H1 (cell line): Measurements from ENCODE around the gene TAF4. TPM values are rescaled to one million over a fixed set of nuclear protein-coding genes. Genes with fewer than 3 reads are reported as not detected.

Source experiments
- CTCF ChIA-PET: fragments of 300-600 bp; sonication (Branson Sonifier 250); formaldehyde crosslinking; loops from one replicate; lab custom pipeline; 2021; ENCODE audit not compliant: partially characterized antibody; lab: Charles Lee
- POLR2A ChIA-PET: fragments of 300-600 bp; sonication (Branson Sonifier 250); formaldehyde crosslinking; loops from one replicate; lab custom pipeline; 2021; ENCODE audit warnings: inconsistent platforms; ENCODE audit not compliant: partially characterized antibody; lab: Charles Lee
- DNase-seq, 2 experiments: peaks; one replicate each; pipeline versions ENCODE4 v3.0.0 to v3.0.0-alpha.2; 2010 to 2022; ENCODE audit warnings: low spot score in 2 of 2, low read depth in 1 of 2, mixed read lengths in 1 of 2
- FAIRE-seq: peaks from 2 replicates; lab custom pipeline; 2011; peaks lifted over from hg19 to GRCh38; lab: Jason Lieb, UNC
- H2AFZ ChIP-seq: 2 replicates; pipeline ENCODE4 v1.8.1; 2012; ENCODE audit warnings: low read length, inconsistent platforms
- H2AK5ac ChIP-seq: 2 replicates; pipeline ENCODE4 v1.6.1; 2013; ENCODE audit warnings: low read depth, low read length
- H2BK120ac ChIP-seq: replicated peaks from 2 replicates; pipeline ENCODE3; 2013; ENCODE audit warnings: low read depth, low read length, inconsistent platforms
- H2BK12ac ChIP-seq: 2 replicates; pipeline ENCODE4 v1.6.1; 2013; ENCODE audit warnings: low read depth, low read length
- H2BK15ac ChIP-seq: 2 replicates; pipeline ENCODE4 v1.6.1; 2013; ENCODE audit warnings: low read length
- H2BK20ac ChIP-seq: 2 replicates; pipeline ENCODE4 v1.6.1; 2013; ENCODE audit warnings: low read length
- H2BK5ac ChIP-seq: 2 replicates; pipeline ENCODE4 v1.6.1; 2013; ENCODE audit warnings: low read depth, low read length
- H3K14ac ChIP-seq: 2 replicates; pipeline ENCODE4 v1.6.1; 2013; ENCODE audit warnings: inconsistent platforms; ENCODE audit not compliant: insufficient read length
- H3K18ac ChIP-seq: 2 replicates; pipeline ENCODE4 v1.6.1; 2013; ENCODE audit warnings: low read length; ENCODE audit errors: extremely low read depth
- H3K23ac ChIP-seq: 2 replicates; pipeline ENCODE4 v1.6.1; 2013; ENCODE audit warnings: inconsistent platforms; ENCODE audit not compliant: insufficient read length
- H3K23me2 ChIP-seq: 2 replicates; pipeline ENCODE4 v1.6.1; 2013; ENCODE audit warnings: low read depth, low read length
- H3K27ac ChIP-seq: 2 replicates; pipeline ENCODE4 v1.6.1; 2011; ENCODE audit warnings: low read depth, low read length, inconsistent platforms
- H3K27me3 ChIP-seq, 4 experiments: replicated peaks in 1 of 4; 1 replicate in 1 of 4; 2 replicates in 3 of 4; pipeline versions ENCODE4 v1.6.1 to v1.8.1; 2011 to 2013; ENCODE audit warnings: low read length in 3 of 4, mild to moderate bottlenecking in 3 of 4, inconsistent platforms in 2 of 4, mixed read lengths in 2 of 4, moderate library complexity in 1 of 4; ENCODE audit not compliant: control insufficient read depth in 3 of 4, insufficient read depth in 3 of 4; ENCODE audit errors: extremely low read depth in 1 of 4
- H3K36me3 ChIP-seq, 4 experiments: 2 replicates each; pipeline versions ENCODE4 v1.6.1 to v1.8.1; 2011 to 2013; ENCODE audit warnings: mild to moderate bottlenecking in 4 of 4, low read length in 3 of 4, moderate library complexity in 2 of 4, control low read depth in 1 of 4, inconsistent platforms in 1 of 4; ENCODE audit not compliant: insufficient read depth in 4 of 4, control insufficient read depth in 2 of 4
- H3K4ac ChIP-seq: replicated peaks from 2 replicates; pipeline ENCODE3; 2013; ENCODE audit warnings: low read length, low read depth, mixed read lengths, inconsistent platforms; ENCODE audit not compliant: insufficient read length
- H3K4me1 ChIP-seq, 4 experiments: replicated peaks in 1 of 4; 1 replicate in 1 of 4; 2 replicates in 3 of 4; pipeline versions ENCODE4 v1.6.1 to v1.8.1; 2011 to 2013; ENCODE audit warnings: low read length in 3 of 4, inconsistent platforms in 2 of 4, mixed read lengths in 1 of 4; ENCODE audit not compliant: insufficient read depth in 4 of 4, control insufficient read depth in 3 of 4
- H3K4me2 ChIP-seq, 2 experiments: 2 replicates each; pipeline versions ENCODE4 v1.6.1 to v1.8.1; 2011 to 2013; ENCODE audit warnings: low read depth in 2 of 2, low read length in 2 of 2, control low read depth in 1 of 2, inconsistent platforms in 1 of 2, mild to moderate bottlenecking in 1 of 2; ENCODE audit not compliant: insufficient read depth in 1 of 2
- H3K4me3 ChIP-seq, 4 experiments: fragments of 200-600, 300-600 bp in 1 of 4; sonication (generic), shearing (Covaris generic), sonication (Bioruptor Twin) in 1 of 4; 2 replicates each; pipeline versions ENCODE4 v1.5.1 to v1.8.1; 2011 to 2016; ENCODE audit warnings: low read length in 4 of 4, low read depth in 3 of 4, control low read depth in 2 of 4, inconsistent platforms in 2 of 4, mild to moderate bottlenecking in 2 of 4, mixed read lengths in 1 of 4, moderate library complexity in 1 of 4; ENCODE audit not compliant: insufficient read depth in 2 of 4; ENCODE audit errors: extremely low read depth in 1 of 4
- H3K56ac ChIP-seq: replicated peaks from 2 replicates; pipeline ENCODE3; 2013; ENCODE audit warnings: low read depth, mild to moderate bottlenecking, mixed read lengths, low read length, inconsistent platforms; ENCODE audit not compliant: insufficient read length
- H3K79me1 ChIP-seq: 2 replicates; pipeline ENCODE4 v1.6.1; 2013; ENCODE audit warnings: low read depth, low read length, control low read depth
- H3K79me2 ChIP-seq, 2 experiments: 2 replicates each; pipeline versions ENCODE4 v1.6.1 to v1.8.1; 2012 to 2013; ENCODE audit warnings: low read length in 2 of 2, mild to moderate bottlenecking in 2 of 2, inconsistent platforms in 1 of 2; ENCODE audit not compliant: insufficient read depth in 2 of 2, control insufficient read depth in 1 of 2
- H3K9ac ChIP-seq, 4 experiments: replicated peaks in 1 of 4; 1 replicate in 1 of 4; 2 replicates in 3 of 4; pipeline versions ENCODE4 v1.6.1 to v1.8.1; 2011 to 2013; ENCODE audit warnings: low read depth in 3 of 4, low read length in 3 of 4, control low read depth in 2 of 4, mild to moderate bottlenecking in 2 of 4, moderate library complexity in 2 of 4, inconsistent platforms in 1 of 4; ENCODE audit errors: extremely low read depth in 1 of 4
- H3K9me3 ChIP-seq, 2 experiments: 2 replicates each; pipeline versions ENCODE4 v1.6.1 to v1.8.1; 2012 to 2013; ENCODE audit warnings: mild to moderate bottlenecking in 2 of 2, moderate library complexity in 2 of 2, control low read depth in 1 of 2, inconsistent platforms in 1 of 2, low read depth in 1 of 2, low read length in 1 of 2, mixed read lengths in 1 of 2; ENCODE audit not compliant: insufficient read depth in 2 of 2
- H4K20me1 ChIP-seq, 2 experiments: replicated peaks in 1 of 2; 2 replicates each; pipeline versions ENCODE3 to v1.8.1; 2011 to 2013; ENCODE audit warnings: inconsistent platforms in 2 of 2, low read length in 2 of 2, mild to moderate bottlenecking in 1 of 2; ENCODE audit not compliant: insufficient read depth in 2 of 2, control insufficient read depth in 1 of 2
- H4K5ac ChIP-seq: 2 replicates; pipeline ENCODE4 v1.6.1; 2013; ENCODE audit warnings: low read length, low read depth, mixed read lengths, inconsistent platforms; ENCODE audit not compliant: insufficient read length
- H4K8ac ChIP-seq: 2 replicates; pipeline ENCODE4 v1.8.0; 2013; ENCODE audit warnings: mild to moderate bottlenecking, moderate library complexity, low read length, inconsistent platforms; ENCODE audit not compliant: insufficient read depth; ENCODE audit errors: extremely low read depth
- H4K91ac ChIP-seq: replicated peaks from 2 replicates; pipeline ENCODE3; 2013; ENCODE audit warnings: low read length, mixed read lengths, inconsistent platforms; ENCODE audit not compliant: insufficient read length
- CBX8 ChIP-seq: fragments of 300-800, 300-1000 bp; sonication (generic); IDR thresholded peaks from 2 replicates; pipeline ENCODE4 v1.7.1; 2016; ENCODE audit warnings: low read depth, low read length, borderline replicate concordance
- EGR1 ChIP-seq: IDR thresholded peaks from 2 replicates; pipeline ENCODE4 v1.6.1; 2011; ENCODE audit warnings: low read depth, low read length, borderline replicate concordance
- GABPA ChIP-seq: IDR thresholded peaks from 2 replicates; pipeline ENCODE4 v1.6.1; 2011; ENCODE audit warnings: mild to moderate bottlenecking, low read length, moderate library complexity, borderline replicate concordance; ENCODE audit not compliant: insufficient read depth
- JUND ChIP-seq: IDR thresholded peaks from 2 replicates; pipeline ENCODE4 v1.6.1; 2011; ENCODE audit warnings: mild to moderate bottlenecking, improper control_type of control experiment, low read length
- KDM1A ChIP-seq: fragments of 200-600, 300-600 bp; sonication (generic); IDR thresholded peaks from 2 replicates; pipeline ENCODE4 v1.7.1; 2016; ENCODE audit warnings: mild to moderate bottlenecking, low read length, borderline replicate concordance
- NANOG ChIP-seq: IDR thresholded peaks from 2 replicates; pipeline ENCODE4 v1.6.1; 2011; ENCODE audit warnings: low read length, low read depth, mild to moderate bottlenecking, inconsistent platforms; ENCODE audit not compliant: insufficient read depth, poor library complexity, severe bottlenecking
- POU5F1 ChIP-seq: IDR thresholded peaks from 2 replicates; pipeline ENCODE4 v1.6.1; 2011; ENCODE audit warnings: low read depth, mild to moderate bottlenecking, low read length, moderate library complexity
- RAD21 ChIP-seq, 2 experiments: IDR thresholded peaks in 1 of 2; conservative IDR thresholded peaks in 1 of 2; 2 replicates each; pipeline ENCODE4 v1.6.1; 2011; ENCODE audit warnings: low read depth in 2 of 2, low read length in 2 of 2, improper control_type of control experiment in 1 of 2, inconsistent platforms in 1 of 2, mild to moderate bottlenecking in 1 of 2, moderate library complexity in 1 of 2
- RFX5 ChIP-seq: IDR thresholded peaks from 2 replicates; pipeline ENCODE4 v1.6.1; 2011; ENCODE audit warnings: low read depth, low read length, improper control_type of control experiment, borderline replicate concordance
- SP4 ChIP-seq: IDR thresholded peaks from 2 replicates; pipeline ENCODE4 v1.6.1; 2012; ENCODE audit warnings: low read length, inconsistent platforms
- WGBS, 2 experiments: shearing (Covaris generic) in 1 of 2; methylation state at CpG; one replicate each; pipeline versions ENCODE4 v1.1.6 to v1.1.7; 2013 to 2015; ENCODE audit warnings: low lambda C conversion rate in 2 of 2, mixed read lengths in 2 of 2, inconsistent platforms in 1 of 2, low coverage in 1 of 2, missing lambda C conversion rate in 1 of 2; ENCODE audit not compliant: insufficient replicate concordance in 2 of 2, insufficient coverage in 1 of 2, insufficient read length in 1 of 2; ENCODE audit errors: extremely low coverage in 1 of 2, missing lambda C conversion rate in 1 of 2; 5-methylcytosine and 5-hydroxymethylcytosine counted together
- polyA plus RNA-seq, 7 experiments: library from polyadenylated mRNA; depleted of rRNA in 3 of 7; stranded (reverse) in 5 of 7; unstranded in 2 of 7; fragments of >200 nt in 5 of 7; fragments of 200-250 nt in 2 of 7; gene quantifications; 1 replicate in 5 of 7; 2 replicates in 1 of 7; 4 replicates in 1 of 7; pipeline versions ENCODE4 v1.2.1 to v1.2.3, GENCODE V29; 2011 to 2013; ENCODE audit warnings: missing spikeins in 2 of 7, mixed read lengths in 2 of 7
- total RNA-seq: library from RNA; stranded (reverse); fragmentation: NEBNext Ultra II Directional; extraction: Animal tissue kit (Norgen Biotek cat#: 25700); gene quantifications from 2 replicates; pipeline ENCODE4 v1.2.1, GENCODE V29; 2021

Gene TAF4
- total and polyA plus RNA-seq, 2 of the 8 experiments (the other 6 are each of a cell fraction or from before 2014, with no cell fraction given) = 16.0 to 30.1 TPM

DNA sequence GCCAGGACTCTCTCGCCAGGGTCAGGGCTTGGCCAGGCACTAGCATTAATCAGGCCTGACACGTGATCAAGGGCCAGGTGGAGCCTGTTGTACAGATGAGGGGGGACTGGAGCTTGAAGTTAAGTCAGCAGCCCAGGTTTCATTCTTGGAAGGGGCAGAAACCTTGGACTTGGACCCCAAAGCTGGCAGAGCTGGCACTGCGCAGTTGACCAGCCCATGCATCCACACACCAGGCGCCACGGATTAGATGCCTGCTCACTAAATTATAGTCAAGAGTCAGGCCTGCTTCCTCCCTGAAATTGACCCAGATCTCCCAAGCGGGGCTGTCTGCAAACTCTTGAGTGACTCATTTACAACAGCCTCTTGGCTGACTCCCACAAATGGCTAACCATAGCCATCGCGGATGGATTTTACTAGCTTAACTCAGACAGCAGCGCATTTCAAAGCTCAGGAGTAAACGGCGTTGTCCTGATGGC is 4.1 kb upstream of the TAF4 start:
- Histone ChIP-seq H2AK5ac (0 out of 2 replicates have a peak overlapping the region, but pooled peaks have one; percentile 65), H4K91ac (no peak overlapping the region), H3K4me2 (no peak overlapping the region), H2BK15ac (0 out of 2 replicates have a peak overlapping the region, but pooled peaks have one; percentile 18), H3K14ac (no peak overlapping the region), H3K18ac (no peak overlapping the region), H2BK12ac (no peak overlapping the region), H3K4ac (no peak overlapping the region), H2BK20ac (no peak overlapping the region), H3K9me3 (peaks cover 17 to 21% of the 10 kb centered on the region in 2 experiments), H3K4me1 (peaks cover 5 to 11% (median 7%) of the 10 kb centered on the region in 4 experiments), H3K56ac (no peak overlapping the region), H3K4me3 (no peak overlapping the region), H4K8ac (no peak overlapping the region), H3K27me3 (no peaks in the 10 kb centered on the region), H3K9ac (no peak overlapping the region), H3K36me3 (no peaks in the 10 kb centered on the region), H3K23me2 (peaks cover 5% of the 10 kb centered on the region; the same call in 1 of the 2 replicates), H3K23ac (no peak overlapping the region), H3K79me1 (no peaks in the 10 kb centered on the region; the same call in 1 of the 2 replicates), H2AFZ (no peak overlapping the region), H2BK5ac (no peak overlapping the region), H2BK120ac (no peak overlapping the region), H3K27ac (no peak overlapping the region), H4K5ac (no peak overlapping the region), H3K79me2 (no peaks in the 10 kb centered on the region), H4K20me1 (no peaks in the 10 kb centered on the region)
- FAIRE-seq (no peak), DNase-seq (no peak)
- CTCF ChIA-PET = interaction anchor here (1.4 to 1.5 kb wide), 2 partner anchors 29 to 67 kb away, joined by 4 to 8 read pairs; no protein-coding TSS in a partner anchor
- WGBS, 2 experiments = 89% methylated on average over 11 of the region's 11 CpGs; no CpG with 5 or more reads in 1 of the 2 experiments
- POLR2A ChIA-PET = interaction anchor here (1.0 to 4.5 kb wide), 3 partner anchors 33 to 72 kb away, joined by 3 to 30 read pairs (median 3); partner anchors contain the start of gene LSM14B
- TF ChIP-seq RFX5 (no peak), NANOG (no peak), SP4 (no peak), EGR1 (no peak), POU5F1 (no peak), KDM1A (no peak), GABPA (no peak), RAD21 (IDR thresholded peaks at IDR 0.05 in 1 of 2, conservative IDR thresholded peaks at IDR 0.05 in 1 of 2; ENCODE audit: low read depth in 2 of 2, low read length in 2 of 2) (no peak), JUND (no peak), CBX8 (no peak)
